Fibroblast of mammary gland (primary cell): ENCODE data around the gene SDR42E2.

Experiments
- DNase-seq: peaks from one replicate; pipeline ENCODE4 v3.0.0-alpha.2; 2010; ENCODE audit warnings: low read depth
- H3K4me3 ChIP-seq: 2 replicates; pipeline ENCODE4 v1.5.1; 2011; ENCODE audit warnings: low read depth, mild to moderate bottlenecking, low read length, moderate library complexity; ENCODE audit not compliant: control insufficient read depth
- TF ChIP-seq, protein P1 (sequence below): conservative IDR thresholded peaks from 2 replicates; pipeline ENCODE4 v1.5.1; 2011; ENCODE audit warnings: low read depth, low read length, inconsistent platforms; ENCODE audit not compliant: control insufficient read depth, insufficient read depth

SDR42E2 gene

GRCh38 chr16:22184615-22184968 is 22.3 kb downstream of the SDR42E2 start:
- no peak for DNase-seq
- TF ChIP-seq, protein P1, sequence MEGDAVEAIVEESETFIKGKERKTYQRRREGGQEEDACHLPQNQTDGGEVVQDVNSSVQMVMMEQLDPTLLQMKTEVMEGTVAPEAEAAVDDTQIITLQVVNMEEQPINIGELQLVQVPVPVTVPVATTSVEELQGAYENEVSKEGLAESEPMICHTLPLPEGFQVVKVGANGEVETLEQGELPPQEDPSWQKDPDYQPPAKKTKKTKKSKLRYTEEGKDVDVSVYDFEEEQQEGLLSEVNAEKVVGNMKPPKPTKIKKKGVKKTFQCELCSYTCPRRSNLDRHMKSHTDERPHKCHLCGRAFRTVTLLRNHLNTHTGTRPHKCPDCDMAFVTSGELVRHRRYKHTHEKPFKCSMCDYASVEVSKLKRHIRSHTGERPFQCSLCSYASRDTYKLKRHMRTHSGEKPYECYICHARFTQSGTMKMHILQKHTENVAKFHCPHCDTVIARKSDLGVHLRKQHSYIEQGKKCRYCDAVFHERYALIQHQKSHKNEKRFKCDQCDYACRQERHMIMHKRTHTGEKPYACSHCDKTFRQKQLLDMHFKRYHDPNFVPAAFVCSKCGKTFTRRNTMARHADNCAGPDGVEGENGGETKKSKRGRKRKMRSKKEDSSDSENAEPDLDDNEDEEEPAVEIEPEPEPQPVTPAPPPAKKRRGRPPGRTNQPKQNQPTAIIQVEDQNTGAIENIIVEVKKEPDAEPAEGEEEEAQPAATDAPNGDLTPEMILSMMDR: no peak
- no peak overlapping the region for H3K4me3 ChIP-seq

DNA sequence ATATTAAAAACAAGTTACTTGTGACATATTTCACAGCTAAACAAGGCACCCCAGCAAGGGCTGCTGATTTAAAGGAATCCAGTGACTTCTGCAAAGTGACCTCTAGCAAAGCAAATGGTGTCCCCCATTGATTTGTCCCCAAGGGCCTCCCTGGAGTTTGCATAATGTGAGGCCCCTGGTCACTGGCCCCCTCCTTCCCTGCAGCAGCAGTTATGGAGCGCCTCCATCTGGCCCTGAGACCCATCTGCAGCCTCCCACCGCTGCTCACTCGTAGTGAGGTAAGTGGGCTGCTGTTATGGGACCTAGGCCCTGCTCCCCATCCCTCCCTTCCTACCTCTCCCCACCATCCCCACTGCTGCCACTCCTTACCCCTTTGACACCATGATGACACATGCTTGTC is 24.2 kb downstream of the SDR42E2 start:
- TF ChIP-seq, protein P1: peak; percentile 11
- no peak overlapping the region for H3K4me3 ChIP-seq
- no peak for DNase-seq

- H3K4me3 ChIP-seq: no peak overlapping the region
- no peak for DNase-seq
- TF ChIP-seq, protein P1: no peak
These were observed 25.9 kb downstream of the SDR42E2 start for GRCh38 chr16:22188267-22188594.

DNA sequence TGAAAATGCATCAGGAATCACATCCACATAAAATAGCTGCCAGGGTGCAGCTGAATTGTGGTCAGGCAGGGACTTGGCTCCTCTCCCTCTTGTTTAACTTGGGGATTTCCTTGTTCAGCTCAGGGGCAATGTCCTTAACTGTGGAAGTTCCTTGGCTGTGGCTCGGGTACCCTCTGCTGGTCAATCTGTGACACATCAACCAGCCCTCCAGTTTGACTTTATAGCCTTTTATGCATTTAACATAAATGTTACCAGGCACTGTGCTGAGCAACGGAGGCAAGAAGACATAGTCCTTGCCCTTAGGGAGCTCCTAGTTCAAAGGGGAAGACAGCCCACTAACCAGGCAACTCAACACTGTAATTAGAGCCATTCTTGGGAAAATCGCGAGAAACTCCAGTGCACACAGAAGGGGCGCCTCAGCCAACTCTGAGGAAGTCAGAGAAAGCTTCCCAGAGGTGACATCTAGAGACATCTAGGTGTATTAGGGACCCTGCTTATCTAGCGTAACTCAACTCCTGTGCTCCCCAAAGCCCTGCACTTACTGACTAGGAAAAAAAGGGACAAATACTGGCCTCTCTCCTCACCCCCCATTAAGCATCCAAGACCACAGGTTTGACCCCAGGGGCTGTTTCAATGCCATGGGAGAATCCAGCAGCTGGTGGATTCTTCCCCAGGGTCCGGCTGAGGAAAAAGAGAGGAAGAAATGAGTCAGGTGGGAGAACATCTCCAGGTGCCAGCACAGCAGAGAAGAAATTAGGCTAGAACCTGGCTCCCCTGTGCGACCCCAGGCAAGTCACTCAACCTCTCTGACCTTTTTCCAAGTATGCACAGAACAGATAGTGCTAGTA is 26.5 kb downstream of the SDR42E2 start:
- peak; percentile 93 for DNase-seq
- TF ChIP-seq, protein P1: peak; percentile 89
- H3K4me3 ChIP-seq: no peak overlapping the region

DNA sequence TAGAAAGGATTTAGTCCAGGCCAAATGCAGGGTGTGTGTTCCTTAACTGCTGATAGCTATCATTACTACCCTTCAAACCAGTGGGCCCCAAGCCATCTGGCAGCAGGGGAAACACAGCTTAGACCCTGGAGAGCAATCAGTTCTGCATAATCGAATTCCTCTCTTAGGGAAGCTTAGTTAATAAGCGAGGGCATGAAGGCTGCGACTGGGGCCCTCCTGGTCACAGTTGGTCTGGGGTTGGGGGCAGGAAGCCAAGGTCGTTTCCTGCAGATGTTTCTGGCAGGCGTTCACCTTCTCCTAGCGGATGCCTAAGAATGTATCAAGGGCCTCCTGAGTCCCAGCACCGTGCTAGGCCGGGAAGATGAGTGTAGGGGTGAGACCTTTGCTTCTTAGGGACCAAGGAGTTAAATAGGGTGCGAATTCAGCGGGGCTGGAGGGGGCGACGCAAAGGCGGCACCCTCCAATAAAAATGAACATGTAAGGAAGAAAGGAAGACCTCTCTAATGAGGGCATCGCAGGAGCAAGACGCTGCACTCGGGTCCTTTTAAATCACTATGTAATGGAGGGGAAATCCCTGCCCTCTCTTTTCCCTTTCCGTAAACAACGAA is 27.3 kb downstream of the SDR42E2 start:
- peak; percentile 62 for DNase-seq
- H3K4me3 ChIP-seq: peak overlapping the region; percentile 43
- TF ChIP-seq, protein P1: no peak

GRCh38 chr16:22190081-22190775 is 27.9 kb downstream of the SDR42E2 start:
- TF ChIP-seq, protein P1: no peak

More at GRCh38 chr16:22190081-22190775, 27.9 kb downstream of the SDR42E2 start:
- DNase-seq: no peak
- H3K4me3 ChIP-seq: peak overlapping the region; percentile 43
